Parathyroid adenoma (tissue), 2 donors: ENCODE data around the gene ITIH4.

Experiments
- H2AFZ ChIP-seq: fragments of 300-600 bp; sonication (generic); one replicate; pipeline ENCODE4 v1.7.0; 2017; ENCODE audit warnings: antibody characterized with exemption, mild to moderate bottlenecking
- H3K27ac ChIP-seq: fragments of 300-600 bp; sonication (generic); one replicate; pipeline ENCODE4 v1.7.0; 2017
- H3K27me3 ChIP-seq: fragments of 300-600 bp; sonication (generic); one replicate; pipeline ENCODE4 v1.7.0; 2017; ENCODE audit warnings: low read length; ENCODE audit not compliant: control insufficient read depth, insufficient read depth
- H3K36me3 ChIP-seq: fragments of 300-600 bp; sonication (generic); one replicate; pipeline ENCODE4 v1.7.0; 2017; ENCODE audit warnings: low read length; ENCODE audit not compliant: control insufficient read depth, insufficient read depth
- H3K4me1 ChIP-seq: fragments of 300-600 bp; sonication (generic); one replicate; pipeline ENCODE4 v1.7.0; 2017; ENCODE audit warnings: control low read depth
- H3K4me2 ChIP-seq: fragments of 300-600 bp; sonication (generic); one replicate; pipeline ENCODE4 v1.7.0; 2017; ENCODE audit warnings: low read length
- H3K4me3 ChIP-seq: fragments of 300-600 bp; sonication (generic); one replicate; pipeline ENCODE4 v1.7.0; 2017; ENCODE audit warnings: low read depth, low read length
- H3K79me2 ChIP-seq: fragments of 300-600 bp; sonication (generic); one replicate; pipeline ENCODE4 v1.7.0; 2017; ENCODE audit warnings: control low read depth
- H3K9ac ChIP-seq: fragments of 300-600 bp; sonication (generic); one replicate; pipeline ENCODE4 v1.7.0; 2017; ENCODE audit warnings: mild to moderate bottlenecking
- H3K9me3 ChIP-seq: fragments of 300-600 bp; sonication (generic); one replicate; pipeline ENCODE4 v1.7.0; 2017; ENCODE audit warnings: low read length; ENCODE audit not compliant: control insufficient read depth
- CTCF ChIP-seq: fragments of 300-600 bp; sonication (generic); IDR thresholded peaks from one replicate; pipeline ENCODE4 v1.7.0; 2017; ENCODE audit warnings: antibody characterized with exemption, mild to moderate bottlenecking
- donor health status: primary hyperparathyroidism.

ITIH4 gene

GRCh38 chr3:52774901-52775864 is 55.3 kb downstream of the ITIH4 start:
- H3K9ac ChIP-seq = no peak overlapping the region
- no peaks in the 10 kb centered on the region for H3K27me3 ChIP-seq
- peak overlapping the region; percentile 73 for H2AFZ ChIP-seq
- no peak for TF ChIP-seq CTCF
- no peak overlapping the region for H3K27ac ChIP-seq
- no peaks in the 10 kb centered on the region for H3K4me1 ChIP-seq
- peaks cover 3% of the 10 kb centered on the region for H3K79me2 ChIP-seq
- no peaks in the 10 kb centered on the region for H3K36me3 ChIP-seq
- H3K9me3 ChIP-seq = no peaks in the 10 kb centered on the region
- H3K4me2 ChIP-seq = no peak overlapping the region
- H3K4me3 ChIP-seq = no peak overlapping the region

- Histone ChIP-seq H3K27ac (no peak overlapping the region), H3K4me2 (no peak overlapping the region), H2AFZ (no peak overlapping the region), H3K36me3 (no peaks in the 10 kb centered on the region), H3K4me3 (no peak overlapping the region), H3K4me1 (peaks cover 4% of the 10 kb centered on the region), H3K79me2 (peaks cover 3% of the 10 kb centered on the region), H3K9ac (no peak overlapping the region), H3K9me3 (no peaks in the 10 kb centered on the region), H3K27me3 (no peaks in the 10 kb centered on the region)
- no peak for TF ChIP-seq CTCF
These were observed 56.3 kb downstream of the ITIH4 start for GRCh38 chr3:52774066-52774713.

- Histone ChIP-seq H3K9ac (no peak overlapping the region), H3K4me3 (no peak overlapping the region), H2AFZ (no peak overlapping the region), H3K9me3 (no peaks in the 10 kb centered on the region), H3K36me3 (no peaks in the 10 kb centered on the region), H3K27me3 (no peaks in the 10 kb centered on the region), H3K27ac (no peak overlapping the region), H3K79me2 (peaks cover 3% of the 10 kb centered on the region), H3K4me2 (no peak overlapping the region), H3K4me1 (peaks cover 4% of the 10 kb centered on the region)
- TF ChIP-seq CTCF = no peak
These were observed 57.0 kb downstream of the ITIH4 start for GRCh38 chr3:52773361-52774065.

- no peak for TF ChIP-seq CTCF
- Histone ChIP-seq H3K27ac (no peak overlapping the region), H3K9ac (no peak overlapping the region), H3K79me2 (peaks cover 3% of the 10 kb centered on the region), H3K9me3 (no peaks in the 10 kb centered on the region), H2AFZ (peak overlapping the region; percentile 99), H3K36me3 (no peaks in the 10 kb centered on the region), H3K4me2 (no peak overlapping the region), H3K4me3 (no peak overlapping the region), H3K4me1 (peaks cover 4% of the 10 kb centered on the region), H3K27me3 (no peaks in the 10 kb centered on the region)
These were observed 58.8 kb downstream of the ITIH4 start for GRCh38 chr3:52771702-52772101.
